HG03354 (cell line): ENCODE measurements around the gene EVI5.

Source experiments
- ATAC-seq: cut with Tn5 transposase; IDR thresholded peaks from one replicate; pipeline ENCODE4 v1.9.1; 2021; ENCODE audit warnings: mild to moderate bottlenecking; ENCODE audit not compliant: unreplicated experiment, poor library complexity, severe bottlenecking

The EVI5 gene

DNA sequence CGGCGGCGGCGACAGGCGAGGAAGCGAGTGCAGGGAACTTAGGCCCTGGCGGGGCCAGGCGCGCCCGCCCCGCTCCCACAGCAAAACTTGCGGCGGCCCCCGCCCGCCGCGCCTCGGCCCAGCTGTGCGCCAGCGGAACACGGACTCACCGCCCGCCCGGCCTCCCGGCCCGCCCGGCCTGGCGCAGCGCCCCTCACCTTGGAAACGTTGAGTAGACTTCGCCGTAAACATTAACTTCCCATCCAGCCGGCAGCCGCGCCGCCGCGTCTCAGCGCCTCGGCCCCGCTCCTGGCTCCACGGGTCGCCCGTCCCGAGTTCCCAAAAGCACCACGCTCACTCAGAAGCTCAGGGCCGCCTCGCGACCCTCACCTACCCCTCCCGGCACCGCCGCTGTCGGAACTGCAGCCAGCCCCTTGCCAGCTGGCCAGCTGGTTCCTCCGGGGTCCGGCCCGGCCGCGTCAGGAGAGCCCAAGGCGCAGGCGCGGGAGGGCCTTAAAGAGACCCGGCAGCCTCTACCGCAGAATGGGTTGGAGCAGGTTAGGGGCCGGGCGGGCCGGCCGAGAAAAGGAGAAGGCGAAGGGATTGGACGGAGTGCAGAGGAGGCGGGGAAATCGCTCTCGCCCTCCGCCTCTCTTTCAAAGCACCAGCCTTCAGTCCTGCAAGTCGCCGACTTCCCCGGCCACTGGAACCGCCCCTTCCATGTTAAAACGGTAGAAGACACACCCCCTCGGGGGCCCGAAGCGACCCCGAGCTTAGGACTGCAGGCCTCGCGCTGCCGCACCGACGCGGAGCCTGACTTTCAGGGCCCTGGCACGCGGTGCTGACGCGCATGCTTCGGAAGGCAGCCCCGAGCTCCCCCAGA, at the start of gene EVI5:
EVI5 (minus strand) TSS at position 470 of the 862 bp plus-strand sequence. CDS start 48,562 bp downstream, outside the sequence.
- peak; percentile 93 for ATAC-seq

DNA sequence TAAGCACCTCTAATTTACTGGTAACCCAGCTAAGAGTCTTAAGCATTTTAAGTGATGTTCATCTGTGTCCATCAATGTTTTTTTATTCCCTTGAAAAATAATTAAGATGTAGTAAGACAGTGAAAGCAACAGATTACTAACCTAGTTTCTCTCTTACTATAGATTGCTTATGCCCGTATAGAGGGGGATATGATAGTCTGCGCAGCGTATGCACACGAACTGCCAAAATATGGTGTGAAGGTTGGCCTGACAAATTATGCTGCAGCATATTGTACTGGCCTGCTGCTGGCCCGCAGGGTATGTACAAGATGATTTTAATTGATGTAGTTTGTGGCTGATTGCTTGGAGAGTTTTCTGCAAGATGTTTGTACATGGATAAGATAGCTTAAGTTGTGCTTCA, 49.7 kb upstream of the EVI5 start:
- no peak for ATAC-seq

- ATAC-seq = no peak
Measured at GRCh38 chr1:92833840-92834239, 48.9 kb upstream of the EVI5 start.

DNA sequence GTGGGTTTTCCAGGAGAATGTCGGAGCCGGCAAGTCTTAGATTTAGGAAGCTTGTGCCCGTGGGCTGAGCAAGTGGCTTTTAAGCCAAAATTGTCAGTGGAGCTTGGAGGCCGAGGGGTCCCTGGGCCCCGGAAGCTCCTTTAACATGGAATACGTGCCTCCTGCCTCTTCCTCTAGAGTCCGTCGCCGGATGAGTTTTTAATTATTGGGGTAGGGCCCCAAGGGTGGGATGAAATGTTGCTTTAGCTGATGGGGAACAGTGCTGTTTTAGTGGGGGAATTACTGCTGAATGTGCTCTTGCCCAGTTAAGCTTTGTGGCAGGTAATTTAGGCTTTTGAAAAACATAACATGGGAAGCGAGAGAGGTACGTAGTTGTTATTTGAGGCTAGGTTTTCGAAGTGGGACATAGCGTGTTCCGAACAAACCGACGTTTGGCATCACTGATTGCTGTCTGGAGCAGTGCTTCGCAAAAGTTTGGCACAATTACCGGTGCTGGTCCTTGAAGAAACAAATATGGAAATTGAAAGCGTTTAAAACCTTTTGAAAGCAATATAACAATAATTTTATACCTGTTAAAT, 47.7 kb upstream of the EVI5 start:
- ATAC-seq = peak; percentile 3

DNA sequence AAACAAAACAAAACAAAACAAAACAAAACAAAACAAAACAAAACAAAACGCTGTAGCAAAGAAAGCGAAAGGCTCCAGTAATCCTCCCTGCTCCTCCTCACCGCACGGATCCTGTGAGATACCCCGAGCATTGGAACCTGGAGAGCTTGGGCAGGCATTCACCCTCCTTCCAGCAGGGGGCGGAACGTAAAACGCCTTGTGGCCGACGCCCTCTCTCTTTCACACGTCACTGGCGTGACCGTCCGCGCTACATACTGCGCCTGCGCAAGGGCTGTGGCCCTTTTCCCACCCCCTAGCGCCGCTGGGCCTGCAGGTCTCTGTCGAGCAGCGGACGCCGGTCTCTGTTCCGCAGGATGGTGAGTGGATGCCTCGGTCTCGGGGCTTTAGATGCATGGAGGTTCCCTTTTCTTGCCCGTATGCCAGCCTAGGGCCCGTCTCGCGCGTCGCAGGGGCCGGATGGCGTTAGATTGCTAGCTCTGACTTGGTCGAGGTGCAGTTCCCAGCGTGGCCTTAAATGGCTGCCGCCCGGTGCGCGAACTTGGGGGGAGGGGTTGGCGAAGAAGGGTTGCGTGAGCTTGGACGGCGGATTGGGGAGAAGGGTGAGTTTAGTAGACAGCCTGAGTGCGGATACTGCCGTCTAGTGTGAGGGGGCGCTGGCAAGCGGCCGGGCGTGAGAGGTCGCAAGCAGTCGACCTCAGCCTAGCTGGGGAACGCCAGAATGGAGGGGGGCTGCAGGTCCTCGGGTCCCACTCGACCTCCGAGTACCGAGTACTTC, 47.0 kb upstream of the EVI5 start, which contains the start of gene RPL5:
RPL5 (plus strand) TSS at position 279 of the 775 bp plus-strand sequence; CDS start at position 354, 75 bp downstream.
- peak; percentile 91 for ATAC-seq

GRCh38 chr1:92831368-92831761, 46.5 kb upstream of the EVI5 start:
- no peak for ATAC-seq

- ATAC-seq = no peak
Measured at GRCh38 chr1:92826792-92827191, 41.9 kb upstream of the EVI5 start.

- no peak for ATAC-seq
Measured at GRCh38 chr1:92822879-92823278, 38.0 kb upstream of the EVI5 start.

GRCh38 chr1:92820551-92820950, 35.6 kb upstream of the EVI5 start:
- ATAC-seq = no peak

DNA sequence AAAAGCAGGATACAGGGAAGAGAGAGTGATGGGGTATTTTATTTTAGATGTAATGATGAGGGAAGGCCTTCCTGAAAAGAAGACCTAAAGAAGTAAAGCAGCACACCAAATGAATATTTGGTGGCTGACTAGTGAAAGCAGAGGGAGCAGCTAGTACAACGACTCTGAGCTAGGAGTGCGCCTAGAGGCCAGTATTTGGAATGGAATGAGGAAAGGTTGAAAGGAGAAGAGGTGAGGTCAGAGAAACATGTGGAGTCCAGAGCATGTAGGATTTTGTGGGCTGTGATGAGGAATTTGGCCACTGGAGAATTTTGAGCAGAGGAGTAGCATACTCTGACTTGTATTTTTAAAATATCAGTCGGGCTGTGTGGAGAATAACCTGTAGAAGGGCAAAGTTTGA, 35.1 kb upstream of the EVI5 start:
- ATAC-seq = no peak

- peak; percentile 95 for ATAC-seq
Measured at GRCh38 chr1:92817986-92818764, 33.3 kb upstream of the EVI5 start.

DNA sequence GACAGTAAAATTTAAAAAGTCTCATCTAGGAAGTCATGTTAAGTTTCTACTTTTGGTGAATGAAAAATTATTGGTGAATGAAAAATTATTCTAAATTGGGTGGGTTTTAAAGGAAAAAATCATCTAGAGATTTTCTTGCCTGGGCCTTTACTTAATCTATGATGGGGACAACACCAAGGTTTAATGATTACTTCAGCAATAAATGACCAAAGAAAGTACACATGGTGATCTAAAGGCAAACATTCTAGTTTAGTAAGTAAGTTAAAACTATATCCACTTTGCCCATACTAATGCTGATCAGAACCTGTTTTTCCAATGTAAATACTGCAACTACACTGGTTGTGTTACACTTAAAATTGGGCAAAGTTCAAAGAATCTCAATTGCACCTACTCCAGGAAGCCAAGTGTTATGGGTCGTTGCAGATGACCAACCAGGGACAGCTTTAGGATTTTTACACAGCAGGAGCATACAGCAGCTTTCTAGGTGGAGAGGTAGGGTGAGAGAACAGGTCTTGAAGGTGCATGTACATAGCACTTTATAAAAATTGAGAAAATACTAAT, 32.3 kb upstream of the EVI5 start:
- ATAC-seq = no peak

DNA sequence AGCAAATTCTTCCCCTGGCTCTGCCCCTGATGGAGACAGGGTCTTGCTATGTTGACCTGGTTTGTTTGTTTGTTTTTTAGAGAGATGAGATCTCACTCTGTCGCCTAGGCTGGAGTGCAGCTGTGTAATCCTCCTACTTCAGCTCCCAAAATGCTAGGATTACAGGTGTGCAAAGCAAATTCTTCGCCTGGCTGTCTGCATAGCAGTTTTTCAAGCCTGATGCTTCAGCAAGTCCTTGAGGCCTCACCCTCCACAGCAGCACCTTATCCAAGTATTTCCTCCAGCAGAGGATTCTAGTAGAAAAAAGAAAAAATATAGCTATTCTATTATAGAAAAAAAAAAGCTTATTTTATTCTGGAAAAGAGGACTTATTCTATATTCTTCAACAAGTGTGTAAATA, 31.8 kb upstream of the EVI5 start:
- ATAC-seq = no peak

DNA sequence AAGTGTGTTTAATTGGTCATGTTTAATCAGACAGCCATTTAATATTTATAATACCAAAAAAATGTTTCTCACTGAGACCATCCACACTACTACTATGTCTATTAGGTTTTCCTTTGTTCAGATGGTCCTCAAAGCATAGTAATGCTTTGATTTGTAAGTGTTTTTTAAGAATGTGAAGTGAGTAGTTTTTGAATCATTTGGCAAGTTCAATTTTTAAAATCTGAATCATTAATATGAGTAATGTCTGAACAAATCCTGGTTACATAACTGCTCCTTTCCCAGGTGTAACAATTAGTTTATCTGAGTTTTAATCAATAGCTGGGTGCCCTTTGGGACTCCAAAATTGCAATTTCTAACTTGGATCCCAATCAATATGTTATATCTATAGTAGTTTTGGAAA, 23.5 kb upstream of the EVI5 start:
- no peak for ATAC-seq

DNA sequence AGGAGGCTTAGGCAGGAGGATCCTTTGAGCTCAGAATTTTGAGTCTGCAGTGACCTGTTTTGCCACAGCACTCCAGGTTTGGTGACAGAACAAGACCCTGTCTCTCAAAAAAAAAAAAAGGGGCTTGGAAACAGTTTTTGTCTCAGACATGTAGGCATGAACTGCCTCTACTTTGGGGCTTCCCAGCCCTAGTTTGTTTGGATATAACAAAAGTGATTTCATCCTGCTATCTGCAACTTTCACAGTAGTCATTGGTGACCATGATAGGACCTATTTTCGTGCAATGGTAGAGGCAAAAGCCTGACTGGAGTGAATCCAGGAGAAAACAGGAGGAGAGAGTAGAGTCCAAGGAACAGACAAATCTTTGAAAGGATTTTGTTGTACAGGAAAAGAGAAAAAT, 20.3 kb upstream of the EVI5 start:
- ATAC-seq = no peak

DNA sequence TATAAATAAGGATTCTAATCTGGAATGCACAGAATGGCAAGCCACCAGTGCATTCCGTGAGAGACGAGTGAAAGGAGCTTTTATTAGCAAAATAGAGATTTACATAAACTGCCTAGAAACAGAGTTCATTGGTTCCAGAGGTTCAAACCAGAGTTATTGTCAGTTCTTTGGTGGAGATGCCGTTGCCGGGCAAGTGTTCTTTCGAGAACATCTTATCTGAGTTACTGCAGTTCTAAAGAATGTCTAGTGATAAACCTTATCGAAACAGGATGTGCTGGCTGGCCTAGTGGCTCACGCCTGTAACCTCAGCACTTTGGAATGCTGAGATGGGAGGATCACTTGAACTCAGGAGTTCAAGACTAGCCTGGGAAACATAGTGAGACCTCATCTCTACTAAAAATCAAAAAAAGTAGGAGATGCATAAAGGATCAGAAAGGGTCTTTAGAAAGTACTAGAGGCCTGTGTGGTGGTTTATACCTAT, 19.9 kb upstream of the EVI5 start:
- ATAC-seq = peak; percentile 62

- ATAC-seq = no peak
Measured at GRCh38 chr1:92803140-92803887, 18.4 kb upstream of the EVI5 start.

DNA sequence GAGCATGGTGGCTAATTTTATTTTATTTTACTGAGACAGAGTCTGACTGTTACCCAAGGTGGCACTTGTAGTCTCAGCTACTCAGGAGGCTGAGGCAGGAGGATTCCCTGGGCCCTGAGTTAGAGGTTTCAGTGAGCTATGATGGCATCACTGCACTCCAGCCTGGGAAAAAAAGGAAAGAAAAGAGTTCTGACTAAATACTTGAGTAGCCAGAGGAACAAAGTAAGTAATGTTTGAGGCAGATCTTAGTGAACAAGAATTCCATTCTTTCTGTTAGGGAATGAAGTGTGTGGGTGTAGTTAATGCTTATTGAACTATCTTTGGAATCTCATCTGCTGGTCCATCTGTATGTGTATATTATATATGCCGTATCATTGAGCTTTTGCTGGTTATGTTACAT, 13.1 kb upstream of the EVI5 start:
- ATAC-seq = no peak

DNA sequence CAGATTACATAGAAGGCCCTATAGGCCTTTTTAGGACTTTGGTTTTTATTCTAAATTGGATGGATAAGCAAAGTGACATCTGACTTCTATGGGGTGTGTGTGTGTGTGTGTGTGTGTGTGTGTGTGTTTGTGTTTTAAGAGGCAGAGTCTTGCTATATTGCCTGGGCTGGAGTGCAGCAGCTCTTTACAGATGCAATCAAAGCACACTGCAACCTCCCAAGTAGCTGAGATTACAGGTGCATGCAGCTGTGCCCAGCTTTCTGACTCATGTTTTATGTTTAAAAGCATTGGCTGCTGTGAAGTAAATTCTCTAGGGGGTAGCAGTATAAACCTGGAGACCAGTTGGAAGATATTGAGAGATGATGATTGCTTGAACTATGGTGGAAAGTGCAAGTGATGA, 12.4 kb upstream of the EVI5 start:
- no peak for ATAC-seq
